K562 (cell line): ENCODE results near the gene HNMT.

Experiments
- CEBPB ChIP-seq: fragments of 450-650 bp; IDR thresholded peaks from 2 replicates; pipeline ENCODE4 v1.6.1; 2016; ENCODE audit warnings: missing genetic modification characterization, missing compliant biosample characterization
- CEBPG ChIP-seq, 3 experiments: fragments of 200-800 bp in 1 of 3; sonication (Bioruptor generic) in 1 of 3; sonication (generic) in 1 of 3; formaldehyde crosslinking in 1 of 3; IDR thresholded peaks in 2 of 3; conservative IDR thresholded peaks in 1 of 3; 2 replicates each; pipeline versions ENCODE4 v1.6.1 to v1.8.0; 2016 to 2022; ENCODE audit warnings: missing compliant biosample characterization in 2 of 3, missing genetic modification characterization in 2 of 3, mild to moderate bottlenecking in 1 of 3, missing genetic modification reagents in 1 of 3
- CTCF ChIP-seq, 3 experiments: IDR thresholded peaks in 2 of 3; conservative IDR thresholded peaks in 1 of 3; 2 replicates each; pipeline ENCODE4 v1.5.1; 2011 to 2012; ENCODE audit warnings: low read length in 3 of 3, mild to moderate bottlenecking in 3 of 3, control low read depth in 2 of 3, improper control_type of control experiment in 1 of 3, inconsistent platforms in 1 of 3, low read depth in 1 of 3, mixed read lengths in 1 of 3, moderate library complexity in 1 of 3; ENCODE audit not compliant: insufficient read depth in 2 of 3
- CUX1 ChIP-seq: fragments of 200-800 bp; sonication (Bioruptor generic); IDR thresholded peaks from 2 replicates; pipeline ENCODE4 v1.6.1; 2016; ENCODE audit warnings: missing genetic modification characterization, missing compliant biosample characterization
- GABPB1 ChIP-seq: sonication (generic); formaldehyde crosslinking; IDR thresholded peaks from 2 replicates; pipeline ENCODE4 v1.8.0; 2022; ENCODE audit warnings: mild to moderate bottlenecking, missing genetic modification reagents
- MAX ChIP-seq: sonication (generic); formaldehyde crosslinking; IDR thresholded peaks from 2 replicates; pipeline ENCODE4 v1.9.0; 2022; ENCODE audit warnings: mild to moderate bottlenecking, missing genetic modification reagents
- MBD1 ChIP-seq: fragments of 250-450 bp; sonication (Bioruptor Pico); IDR thresholded peaks from 2 replicates; pipeline ENCODE4 v1.8.0; 2022; ENCODE audit warnings: inconsistent platforms
- NFATC3 ChIP-seq: fragments of 450-650 bp; IDR thresholded peaks from 2 replicates; pipeline ENCODE4 v1.6.1; 2017; ENCODE audit warnings: mild to moderate bottlenecking
- ZNF311 ChIP-seq: fragments of 250-450 bp; sonication (Bioruptor Pico); IDR thresholded peaks from 2 replicates; pipeline ENCODE4 v1.4.0; 2020; ENCODE audit warnings: mild to moderate bottlenecking, moderate library complexity
- ZNF347 ChIP-seq: fragments of 450-650 bp; formaldehyde crosslinking; IDR thresholded peaks from 2 replicates; pipeline ENCODE4 v1.4.0; 2020; ENCODE audit warnings: low read depth, mild to moderate bottlenecking, moderate library complexity

GRCh38 chr2:138000796-138001195 lies 36.5 kb downstream of the HNMT start:
- TF ChIP-seq CTCF (IDR thresholded peaks at IDR 0.05 in 2 of 3, conservative IDR thresholded peaks at IDR 0.05 in 1 of 3; ENCODE audit: insufficient read depth in 2 of 3, low read depth in 1 of 3, low read length in 3 of 3) (no peak), MBD1 (CRISPR knock-in tag) (no peak), GABPB1 (no peak), ZNF311 (CRISPR knock-in tag) (no peak), CUX1 (CRISPR knock-in tag) (no peak), NFATC3 (no peak), MAX (no peak), ZNF347 (no peak), CEBPB (tag) (no peak), CEBPG (CRISPR knock-in tag; IDR thresholded peaks at IDR 0.05) (no peak), CEBPG (tag; conservative IDR thresholded peaks at IDR 0.05 in 1 of 2, IDR thresholded peaks at IDR 0.05 in 1 of 2) (no peak)
